Measurements from ENCODE around the gene TAF11L8. TPM values are rescaled to one million over a fixed set of nuclear protein-coding genes. Genes with fewer than 3 reads are reported as not detected.
"Not testable (repeated sequence)": the region's sequence is repeated elsewhere in the genome, so short reads cannot be mapped to it uniquely, and the experiment has no call there.

Gene TAF11L8
- total and polyA plus RNA-seq, 12 donors: not detected

- DNase-seq; H3K27me3 ChIP-seq; H3K9me3 ChIP-seq (replicated peaks in 1 of 3); intact Hi-C loops (cut with DNase I); H3K4me1 ChIP-seq (replicated peaks in 1 of 2); H3K4me3 ChIP-seq; H3K27ac ChIP-seq; H3K36me3 ChIP-seq (replicated peaks in 1 of 2): not testable (repeated sequence)
- no CpG with 5 or more reads among the region's 16 CpGs for WGBS, 4 donors
Measured at GRCh38 chr5:17585658-17586057, 5.1 kb downstream of the TAF11L8 start, which contains the start of gene TAF11L7. TAF11L7 (minus strand) TSS chr5:17585758.

Small RNAs within 50 kb of the gene (small RNA-seq; reads per million reads assigned to genes)
- 0 reads per million in 2 donors for gene AC233724.3
- 0 reads per million in 2 donors for gene AC233724.6
- gene AC233724.7: 0 reads per million in 2 donors

Other genes starting within 250 kb of the TAF11L8 start
- not detected for gene TAF11L2, start 92.7 kb downstream of the TAF11L8 start, total RNA-seq
- gene TAF11L2, start 92.7 kb downstream of the TAF11L8 start, polyA plus RNA-seq: not detected
- gene TAF11L3, start 72.6 kb downstream of the TAF11L8 start, total RNA-seq: not detected
- not detected for gene TAF11L3, start 72.6 kb downstream of the TAF11L8 start, polyA plus RNA-seq
- not detected for gene TAF11L4, start 69.2 kb downstream of the TAF11L8 start, total RNA-seq
- not detected for gene TAF11L4, start 69.2 kb downstream of the TAF11L8 start, polyA plus RNA-seq
- not detected for gene TAF11L5, start 65.7 kb downstream of the TAF11L8 start, total RNA-seq
- not detected for gene TAF11L5, start 65.7 kb downstream of the TAF11L8 start, polyA plus RNA-seq
- not detected for gene TAF11L6, start 62.3 kb downstream of the TAF11L8 start, total RNA-seq
- gene TAF11L6, start 62.3 kb downstream of the TAF11L8 start, polyA plus RNA-seq: not detected
- gene TAF11L7, start 5.2 kb downstream of the TAF11L8 start, total RNA-seq: not detected
- gene TAF11L7, start 5.2 kb downstream of the TAF11L8 start, polyA plus RNA-seq: not detected
- not detected for gene TAF11L9, start 3.4 kb upstream of the TAF11L8 start, total RNA-seq
- gene TAF11L9, start 3.4 kb upstream of the TAF11L8 start, polyA plus RNA-seq: not detected
- not detected for gene TAF11L10, start 6.9 kb upstream of the TAF11L8 start, total RNA-seq
- not detected for gene TAF11L10, start 6.9 kb upstream of the TAF11L8 start, polyA plus RNA-seq
- gene TAF11L11, start 13.2 kb upstream of the TAF11L8 start, total RNA-seq: not detected
- not detected for gene TAF11L11, start 13.2 kb upstream of the TAF11L8 start, polyA plus RNA-seq
- not detected for gene TAF11L12, start 19.4 kb upstream of the TAF11L8 start, total RNA-seq
- gene TAF11L12, start 19.4 kb upstream of the TAF11L8 start, polyA plus RNA-seq: not detected
- not detected for gene TAF11L13, start 41.1 kb upstream of the TAF11L8 start, total RNA-seq
- gene TAF11L13, start 41.1 kb upstream of the TAF11L8 start, polyA plus RNA-seq: not detected
- gene TAF11L14, start 43.5 kb upstream of the TAF11L8 start, total RNA-seq: not detected
- not detected for gene TAF11L14, start 43.5 kb upstream of the TAF11L8 start, polyA plus RNA-seq

Data from adrenal gland (tissue), 12 donors.